GM19438 (cell line): ENCODE measurements around the gene NT5DC2.
"Not testable (repeated sequence)": the region's sequence is repeated elsewhere in the genome, so short reads cannot be mapped to it uniquely, and the experiment has no call there.

Source experiments
- ATAC-seq: cut with Tn5 transposase; IDR thresholded peaks from one replicate; pipeline ENCODE4 v1.9.1; 2021; ENCODE audit warnings: low read depth; ENCODE audit not compliant: unreplicated experiment

NT5DC2 gene

DNA sequence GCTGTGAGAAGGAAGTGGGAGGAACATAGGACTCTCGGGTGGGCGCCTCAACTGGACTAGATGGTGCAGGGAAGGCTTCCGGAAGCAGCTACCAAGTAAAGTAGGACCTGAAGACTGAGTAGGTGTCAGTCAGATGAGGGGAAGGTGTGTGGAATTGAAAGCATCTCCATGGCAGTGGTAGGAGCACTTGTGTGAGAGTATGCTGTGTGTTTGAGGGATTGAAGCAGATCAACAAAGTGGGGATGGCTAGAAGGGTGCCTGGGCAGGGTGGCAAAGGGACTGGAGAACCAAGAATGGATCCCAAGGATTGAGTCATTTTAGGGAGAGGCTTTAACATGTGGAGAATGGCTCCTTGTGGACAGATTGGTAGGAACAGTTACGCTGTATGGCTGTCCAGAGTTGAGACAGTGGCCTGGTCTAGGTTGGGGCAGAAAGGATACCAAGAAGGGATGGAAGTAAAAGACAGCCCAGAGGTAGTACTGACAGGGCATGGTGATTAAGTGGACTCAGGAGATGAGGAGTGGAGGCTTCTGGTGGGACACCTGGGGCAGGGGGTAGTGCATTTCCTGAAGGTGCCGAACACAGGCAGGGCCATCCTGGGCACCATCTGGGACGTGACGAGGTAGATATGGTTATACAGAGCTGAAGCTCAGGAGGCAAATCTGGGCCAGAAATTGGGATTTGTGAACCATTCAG lies 4.2 kb upstream of the NT5DC2 start:
- ATAC-seq, result no peak

DNA sequence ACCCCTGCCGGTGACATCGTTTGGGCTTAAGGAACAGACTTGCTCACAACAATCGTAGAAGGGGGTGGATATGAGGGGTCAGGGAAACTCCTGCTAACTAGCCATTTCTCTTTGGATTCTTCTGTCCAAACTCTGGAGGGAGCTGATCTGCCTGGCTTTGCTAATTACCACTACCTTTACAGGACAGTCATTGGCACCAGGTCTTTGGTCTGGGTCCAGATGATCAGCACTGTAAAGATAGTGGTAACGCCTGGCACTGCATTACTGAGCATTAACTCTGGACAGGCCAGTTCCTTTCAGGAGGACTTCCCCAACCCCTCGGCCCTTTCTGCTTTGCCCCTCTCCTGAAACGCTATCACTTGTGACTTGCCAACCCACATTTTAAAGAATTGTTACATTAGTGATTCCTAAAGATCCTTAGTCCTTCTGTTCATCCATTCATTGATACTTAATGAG lies 3.5 kb upstream of the NT5DC2 start:
- ATAC-seq, result no peak

DNA sequence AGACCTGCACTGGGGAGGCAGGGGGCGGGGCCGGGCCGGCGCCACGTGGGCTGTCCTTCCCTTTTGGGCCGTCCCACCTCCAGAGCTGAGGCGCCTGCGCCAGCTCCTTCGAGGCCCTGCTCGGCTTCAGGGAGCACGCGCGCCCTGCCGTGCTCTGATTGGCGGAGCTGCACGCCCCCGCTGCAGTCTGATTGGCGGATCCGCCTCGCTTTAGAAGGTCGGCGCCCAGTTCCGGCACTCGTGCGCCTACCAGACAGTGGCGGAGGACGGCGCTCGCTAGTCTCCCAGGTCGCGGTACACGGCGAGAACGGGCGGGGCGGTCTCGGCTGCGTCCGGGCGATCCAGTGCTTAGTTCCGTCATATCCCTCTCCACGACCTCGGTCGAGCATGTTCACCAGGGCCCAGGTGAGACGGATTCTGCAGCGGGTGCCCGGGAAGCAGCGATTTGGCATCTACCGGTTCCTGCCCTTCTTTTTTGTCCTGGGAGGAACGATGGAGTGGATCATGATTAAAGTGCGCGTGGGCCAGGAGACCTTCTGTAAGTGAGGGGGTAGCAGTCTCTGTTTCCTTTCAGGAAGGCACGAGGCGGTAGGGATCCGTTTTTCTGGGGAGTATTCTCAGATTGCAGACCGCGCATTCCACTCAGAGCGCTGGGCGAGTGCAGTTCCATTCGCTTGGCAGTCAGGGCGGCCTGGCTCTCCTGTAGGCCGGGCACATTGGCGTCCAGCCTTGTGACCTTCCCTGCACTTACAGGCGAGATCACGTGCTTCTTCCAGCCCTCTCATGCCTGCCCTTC lies 2.9 kb upstream of the NT5DC2 start, which contains the start of gene UQCC5:
Gene UQCC5 (plus strand): TSS at position 237 of the 796 bp plus-strand sequence. CDS start 151 bp downstream, at position 388.
- ATAC-seq, result peak; percentile 85

DNA sequence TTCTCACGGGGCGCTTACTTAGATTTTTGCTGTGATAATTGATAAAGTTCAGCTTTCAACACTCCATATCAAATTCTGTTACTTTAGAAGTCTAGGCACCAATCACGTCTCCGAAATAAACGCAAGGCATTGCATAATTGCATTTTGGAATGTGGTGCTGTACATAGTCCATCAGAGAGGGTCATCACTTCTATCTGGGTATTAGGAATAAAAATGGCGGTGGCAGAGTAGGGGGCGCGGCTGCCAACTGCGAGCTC lies 2.4 kb upstream of the NT5DC2 start:
- ATAC-seq, result no peak

DNA sequence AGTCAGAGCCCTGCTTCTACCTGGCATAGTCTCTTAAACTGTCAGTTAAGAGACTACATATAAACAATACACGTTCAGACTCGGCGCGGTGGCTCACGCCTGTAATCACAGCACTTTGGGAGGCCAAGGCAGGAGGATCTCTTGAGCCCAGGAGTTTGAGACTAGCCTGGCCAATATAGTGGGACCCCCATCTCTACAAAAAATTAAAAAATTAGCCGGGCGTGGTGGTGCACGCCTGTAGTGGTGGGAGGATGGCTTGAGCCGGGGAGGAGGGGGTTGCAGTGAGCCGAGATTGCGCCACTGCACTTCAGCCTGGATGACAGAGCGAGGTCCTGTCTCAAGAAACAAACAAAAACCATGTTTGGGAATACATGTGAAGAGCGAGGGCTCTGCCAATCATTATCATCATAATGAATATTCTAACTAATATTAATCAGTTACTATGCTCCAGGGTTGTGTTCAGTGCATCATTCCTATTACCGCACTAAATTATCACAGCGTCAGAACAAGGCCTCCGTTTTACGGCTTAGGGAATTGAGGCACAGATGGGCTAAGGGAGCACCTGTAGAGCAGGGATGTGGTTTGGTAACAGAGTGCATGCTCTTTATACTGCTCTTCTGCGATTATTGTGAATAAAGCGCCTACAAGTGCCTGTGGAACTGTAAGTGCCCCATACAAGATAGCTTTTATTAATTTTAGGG lies 1.9 kb upstream of the NT5DC2 start:
- ATAC-seq, result no peak

DNA sequence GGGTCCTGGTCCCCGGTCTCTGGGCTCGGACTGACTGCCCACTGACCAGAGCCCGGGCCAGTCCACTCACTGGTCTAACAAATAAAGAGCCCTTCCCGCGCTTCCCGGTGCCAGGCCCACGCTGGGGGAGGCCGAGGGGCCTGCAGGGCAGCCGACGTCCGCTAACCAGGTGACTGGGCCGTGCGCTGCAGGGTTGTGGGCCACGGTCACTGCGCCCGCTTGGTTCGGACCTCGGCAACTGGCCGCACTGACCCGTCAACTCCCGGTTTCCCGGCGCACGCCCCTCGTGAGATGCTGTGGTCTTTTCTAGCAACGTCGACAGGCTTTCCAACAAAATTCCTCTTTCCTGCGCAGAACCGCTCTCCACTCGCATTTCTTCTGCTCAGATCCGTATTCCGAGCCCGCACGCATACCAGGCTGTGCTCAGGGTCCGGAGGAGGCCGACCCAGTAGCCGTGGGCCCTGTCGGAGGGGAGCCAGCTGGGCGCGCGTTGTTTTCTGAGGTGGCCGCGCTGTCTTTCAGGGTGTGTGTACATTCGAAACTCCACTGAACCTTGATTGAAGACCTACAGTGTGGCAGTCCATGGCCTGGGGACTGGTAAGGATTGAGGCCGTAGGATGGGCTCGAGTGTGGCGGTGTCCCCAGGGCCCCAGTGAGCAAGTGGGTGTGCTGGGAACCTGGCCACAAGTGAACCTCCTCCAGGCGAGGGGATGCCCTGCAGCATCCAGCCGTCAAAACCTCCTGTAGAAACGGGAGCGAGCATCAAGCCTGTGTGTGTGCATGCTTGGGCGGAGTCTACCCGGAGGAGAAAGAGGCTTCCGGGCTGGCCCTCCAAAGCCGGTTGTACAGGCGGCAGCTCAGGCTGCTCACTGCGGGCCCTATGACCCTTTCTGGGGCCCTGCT lies 875 bp upstream of the NT5DC2 start:
- no peak for ATAC-seq

DNA sequence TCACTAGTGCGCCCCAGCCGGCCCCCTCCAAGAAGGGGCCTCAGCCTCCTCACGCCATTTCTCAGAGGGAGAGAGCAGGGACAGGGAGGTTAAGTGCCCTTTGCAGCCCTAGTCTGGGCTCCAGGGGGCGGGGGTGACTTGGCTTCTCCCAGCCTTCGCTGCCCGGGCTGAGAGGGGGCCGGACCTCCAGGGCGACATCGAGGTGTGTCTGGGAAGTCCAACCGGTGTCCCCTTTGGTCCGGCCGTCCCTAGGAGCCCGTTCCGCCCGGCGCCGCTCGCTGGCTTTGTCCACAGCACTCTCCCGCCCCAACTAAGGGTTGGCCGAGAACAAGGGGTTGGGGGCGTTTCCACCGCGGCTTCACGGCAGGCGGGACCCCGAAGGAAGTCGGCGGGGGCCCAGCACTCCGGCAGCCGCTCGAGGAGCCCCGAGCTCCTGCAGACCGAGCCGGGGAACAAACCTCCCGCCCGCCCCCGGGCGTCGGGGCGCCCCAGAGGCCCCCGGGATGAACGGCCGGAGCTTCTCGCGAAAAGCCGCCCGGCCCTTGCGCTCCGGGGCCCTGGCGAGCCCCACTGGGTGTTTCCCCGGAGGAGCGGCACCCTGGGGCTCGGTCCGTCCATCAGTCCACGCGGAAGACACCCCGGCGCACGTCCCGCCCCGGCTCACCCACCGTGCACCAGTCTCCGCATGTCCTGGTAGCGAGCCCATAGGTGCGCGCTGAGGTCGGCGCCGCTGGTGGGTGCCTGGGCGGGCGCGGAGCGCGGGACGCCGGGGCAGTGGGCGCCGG lies 627 bp downstream of the NT5DC2 start:
- ATAC-seq, result no peak

DNA sequence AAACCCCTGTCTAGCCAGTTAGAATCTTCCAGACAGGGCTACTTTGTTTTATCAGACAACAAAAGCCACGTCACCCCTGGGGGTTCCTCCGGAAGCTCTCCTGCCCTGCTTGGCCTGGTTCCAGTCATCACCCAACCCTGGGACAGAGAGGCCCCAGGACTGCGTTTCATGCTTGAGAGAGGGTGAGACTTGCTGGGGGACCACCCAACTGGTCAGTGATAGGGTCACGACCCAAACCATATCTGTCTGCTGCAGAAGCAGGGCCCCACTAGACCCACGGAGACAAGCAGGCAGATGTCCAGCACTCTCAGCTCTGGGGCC lies 1.2 kb downstream of the NT5DC2 start:
- ATAC-seq, result no peak

DNA sequence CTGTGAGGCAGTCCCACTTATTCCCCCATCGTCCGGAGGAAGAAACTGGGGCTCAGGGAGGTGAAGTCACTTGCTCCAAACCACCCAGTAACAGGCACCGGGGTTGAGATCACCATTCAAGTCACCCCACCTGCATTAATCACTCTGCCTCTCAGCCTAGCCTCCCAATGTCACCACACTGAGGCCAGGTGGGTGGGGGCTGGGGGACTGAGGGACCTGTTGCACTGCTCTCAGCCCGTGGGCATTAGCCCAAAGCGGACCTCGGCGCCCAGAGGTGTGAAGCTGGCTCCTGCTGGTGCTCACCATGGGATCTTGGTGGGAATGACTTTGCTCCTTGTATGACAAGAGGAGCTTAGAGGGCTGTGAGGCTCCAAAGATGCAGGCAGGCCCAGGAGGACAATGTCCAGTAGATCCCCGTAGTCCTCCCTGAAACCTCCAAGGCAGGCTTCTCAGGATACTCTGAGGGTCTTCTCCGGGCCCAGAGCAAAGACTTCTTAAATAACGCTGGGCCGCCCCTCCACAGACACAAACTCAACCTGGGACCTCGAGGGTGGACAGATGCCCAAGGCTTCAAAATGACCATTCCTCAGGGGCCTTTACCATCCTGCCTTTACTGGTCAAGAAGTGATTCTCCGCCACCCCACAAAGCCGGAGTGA lies 1.7 kb downstream of the NT5DC2 start:
- no peak for ATAC-seq

DNA sequence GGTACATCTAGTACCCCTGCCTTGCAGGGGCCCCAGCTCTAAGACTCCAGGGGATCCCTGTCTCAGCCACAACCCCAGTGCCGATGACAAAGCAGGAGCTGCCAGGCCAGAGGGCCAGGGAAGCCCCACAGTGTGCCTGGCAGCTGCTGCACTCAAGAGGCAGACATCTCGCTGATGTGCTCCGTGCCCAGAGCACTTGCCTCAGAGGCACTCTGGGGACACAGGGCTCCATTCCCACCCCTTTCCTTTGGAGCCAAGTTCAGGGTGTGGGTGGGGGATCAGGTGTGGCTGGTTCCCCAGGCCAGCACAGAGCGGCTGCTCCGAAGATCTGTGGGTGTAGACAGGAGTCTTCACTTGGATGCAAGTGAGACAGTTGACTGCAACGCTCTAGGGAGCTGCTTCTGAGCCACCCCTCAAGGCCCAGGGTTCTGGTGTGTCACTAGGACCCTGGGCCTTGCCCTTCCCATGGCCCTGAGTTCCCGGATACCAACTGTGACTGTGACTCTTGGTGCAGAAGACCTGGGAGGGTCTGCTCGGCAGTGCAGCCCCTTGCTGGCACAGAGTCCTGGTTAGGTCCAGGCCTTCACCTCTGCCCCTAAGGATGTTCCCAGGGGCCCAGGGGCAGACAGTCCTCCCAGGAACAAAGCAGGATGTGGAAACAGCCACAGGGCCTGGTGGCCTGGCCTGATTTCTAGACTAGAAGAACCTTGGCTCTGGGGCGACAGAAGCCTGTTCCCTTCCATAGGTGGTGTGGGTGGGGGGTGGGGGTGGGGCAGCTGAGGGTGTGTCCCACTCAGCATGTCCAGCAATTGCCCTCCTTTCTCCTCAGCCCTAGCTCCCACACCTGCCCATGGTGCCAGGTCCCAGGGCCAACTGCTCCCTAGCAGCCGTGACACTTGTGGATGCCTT lies 2.5 kb downstream of the NT5DC2 start:
- no peak for ATAC-seq

DNA sequence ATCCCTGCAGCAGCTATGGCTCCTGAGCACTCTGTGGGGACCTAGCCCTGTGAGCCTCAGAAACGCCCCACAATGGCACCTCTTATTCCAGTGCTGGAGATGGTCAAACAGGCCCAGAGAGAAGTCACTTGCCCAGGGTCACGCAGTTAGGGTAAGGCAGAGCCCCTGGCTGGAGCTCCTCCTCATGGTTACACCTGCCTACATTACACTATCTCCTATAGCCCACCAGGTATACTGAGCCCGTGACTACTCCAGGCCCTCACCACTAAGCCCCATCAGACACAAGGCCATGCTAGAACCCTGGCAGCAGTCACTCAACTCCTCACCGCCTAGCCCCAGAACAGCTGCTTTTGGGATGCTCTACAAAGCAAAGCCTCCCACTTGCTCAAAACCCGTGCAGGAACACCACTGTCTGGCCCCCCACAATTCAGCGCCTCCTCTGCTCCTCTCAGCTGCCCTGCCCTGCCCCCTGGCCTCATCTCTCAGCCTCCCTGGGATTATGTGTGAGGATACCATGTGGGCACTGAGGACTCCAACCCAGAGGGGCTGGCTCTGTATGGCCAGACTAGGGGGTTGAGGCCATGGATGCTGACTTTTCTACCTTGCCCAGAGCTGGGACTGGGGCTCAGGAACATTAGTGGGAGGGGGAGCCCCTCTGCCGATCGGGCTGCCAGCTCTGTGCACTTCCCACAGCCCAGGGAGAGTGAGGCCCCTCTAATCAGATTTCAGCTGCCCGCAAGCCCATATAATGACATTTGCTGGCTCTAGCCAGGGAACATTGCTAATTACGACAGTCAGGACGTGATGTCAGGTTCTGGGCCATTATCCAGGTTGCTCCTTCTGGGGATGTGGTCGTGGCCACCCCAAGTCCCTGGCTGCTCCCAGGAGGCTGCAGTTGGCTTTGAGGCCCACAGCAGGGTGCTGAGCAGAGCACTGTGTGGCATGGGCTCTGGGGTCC lies 4.0 kb downstream of the NT5DC2 start:
- ATAC-seq, result no peak

DNA sequence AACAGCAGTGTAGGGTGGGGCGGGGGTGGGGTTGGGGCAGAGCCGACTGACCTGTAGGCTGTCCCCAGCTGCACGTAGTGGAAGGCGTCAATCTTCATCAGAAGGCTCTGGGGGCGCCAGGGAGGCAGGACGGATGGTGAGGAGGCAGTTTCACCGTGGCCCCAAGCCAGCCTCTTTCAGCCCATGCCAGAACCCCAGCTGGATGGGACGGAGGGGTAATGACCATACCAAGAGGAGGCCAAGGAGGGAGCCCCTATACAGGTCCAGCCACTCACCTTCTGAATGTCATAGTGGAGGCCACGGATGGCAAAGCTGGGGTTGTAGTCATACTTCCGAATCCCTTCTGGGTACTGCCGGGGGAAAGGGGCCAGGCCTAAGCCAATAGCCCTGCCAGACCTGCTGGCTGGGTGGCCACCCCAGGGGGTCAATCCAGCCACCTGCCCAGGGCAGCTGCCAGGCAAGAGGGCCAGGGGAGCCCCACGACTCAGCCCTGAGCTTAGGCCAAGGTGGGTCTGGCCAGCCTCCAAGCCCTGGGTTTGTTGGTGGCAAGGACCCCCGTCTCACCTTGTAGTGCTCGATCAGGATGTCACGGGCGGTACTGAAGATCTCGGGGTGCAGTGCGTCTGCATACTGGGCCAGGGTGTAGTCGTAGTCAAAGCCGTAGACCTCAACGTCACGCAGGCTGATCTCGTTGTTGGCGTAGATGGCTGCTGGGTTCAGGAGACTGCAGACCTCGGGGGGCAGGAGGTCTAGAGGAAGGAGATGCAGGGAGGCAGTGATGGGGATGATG lies 4.9 kb downstream of the NT5DC2 start:
- no peak for ATAC-seq

DNA sequence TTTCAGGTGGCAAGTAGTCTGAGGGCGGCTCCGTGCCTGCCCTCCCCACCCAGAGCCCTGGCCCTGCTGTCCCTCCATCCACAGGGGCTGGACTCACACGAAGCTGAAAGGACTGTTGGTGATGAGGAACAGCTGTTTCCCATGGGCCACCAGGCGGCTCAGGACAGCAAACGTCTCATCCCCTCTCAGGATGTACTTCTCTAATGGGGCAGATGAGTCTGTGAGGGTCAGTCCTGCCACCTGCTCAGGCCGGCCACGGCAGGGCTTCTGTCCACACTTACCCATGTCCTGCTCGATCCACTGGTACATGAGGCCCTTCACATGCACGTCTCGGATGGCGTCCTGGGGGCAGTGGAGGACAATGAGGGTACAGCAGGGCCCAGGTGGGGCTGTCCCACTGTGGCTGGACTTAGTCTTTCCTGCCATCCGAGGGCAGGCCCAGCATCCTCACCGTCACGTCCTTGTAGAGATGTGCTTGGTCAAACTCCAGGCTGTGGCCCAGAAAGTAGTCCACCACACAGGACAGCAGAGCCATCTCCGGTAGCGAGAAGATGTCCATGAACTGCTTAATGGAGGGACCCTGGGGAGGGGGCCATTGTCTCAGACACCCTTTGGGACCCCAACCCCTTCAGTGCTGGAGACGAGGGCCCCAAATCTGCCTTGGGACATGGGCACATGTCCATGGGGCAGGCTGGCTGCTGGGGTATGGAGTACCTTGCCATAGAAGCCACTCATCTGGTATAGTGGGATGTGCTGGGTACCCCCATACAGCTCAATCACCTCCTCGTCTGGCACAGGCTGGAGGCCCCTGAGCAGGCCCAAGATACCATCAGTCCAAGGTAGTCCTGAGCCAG lies 5.7 kb downstream of the NT5DC2 start:
- ATAC-seq, result no peak

DNA sequence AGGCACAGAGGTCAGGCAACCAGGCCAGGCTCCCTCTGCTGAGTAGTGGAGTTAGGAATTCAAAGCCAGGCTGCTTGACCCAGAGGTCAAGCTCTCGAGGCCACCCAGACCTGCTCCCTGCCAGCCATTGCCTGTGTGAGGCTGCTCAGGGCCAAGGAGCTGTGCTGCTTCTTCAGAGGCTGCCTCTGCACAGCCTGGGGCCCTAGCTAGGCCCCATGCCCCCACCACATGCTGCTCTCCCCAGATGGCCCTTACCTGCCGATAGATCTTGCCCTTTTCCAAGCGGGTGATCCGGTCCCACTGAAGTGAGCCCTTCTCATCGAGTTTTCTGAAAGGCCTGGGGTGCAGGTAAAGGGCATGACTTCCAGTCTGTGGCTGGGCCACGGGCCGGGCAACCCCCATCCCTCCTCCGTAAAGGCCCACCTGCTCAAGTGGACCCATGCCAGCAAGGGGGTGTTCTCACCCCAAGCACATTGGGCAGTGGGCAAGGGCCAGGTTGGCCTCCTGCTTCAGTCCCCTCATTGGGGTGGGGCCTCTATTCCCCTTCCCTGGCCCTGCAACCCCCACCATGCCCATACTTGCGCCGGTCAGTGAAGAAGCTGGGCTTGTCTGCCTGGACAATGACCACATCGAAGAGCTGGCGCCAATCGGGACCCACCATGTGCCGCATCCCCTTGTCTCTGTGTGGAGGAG lies 6.5 kb downstream of the NT5DC2 start:
- no peak for ATAC-seq

DNA sequence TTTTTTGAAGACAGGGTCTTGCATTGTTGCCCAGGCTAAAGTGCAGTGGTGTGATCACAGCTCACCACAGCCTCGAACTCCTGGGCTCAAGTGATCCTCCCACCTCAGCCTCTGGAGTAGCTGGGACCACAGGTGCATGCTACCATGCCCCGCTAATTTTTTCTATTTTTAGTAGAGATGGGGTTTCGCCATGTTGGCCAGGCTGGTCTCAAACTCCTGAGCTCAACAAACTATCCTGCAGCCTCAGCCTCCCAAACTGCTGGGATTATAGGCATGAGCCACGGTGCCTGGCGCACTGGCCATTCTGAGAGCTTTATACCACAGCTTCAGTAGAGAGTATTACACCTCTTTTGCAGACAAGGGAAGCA lies 7.0 kb downstream of the NT5DC2 start:
- ATAC-seq, result not testable (repeated sequence)
